Measurements from ENCODE around the gene FHIT. TPM values are rescaled to one million over a fixed set of nuclear protein-coding genes. Genes with fewer than 3 reads are reported as not detected.

FHIT gene
- total RNA-seq, 4 donors from 2014 or later, result 4.6 to 6.1 (median 5.7) TPM

DNA sequence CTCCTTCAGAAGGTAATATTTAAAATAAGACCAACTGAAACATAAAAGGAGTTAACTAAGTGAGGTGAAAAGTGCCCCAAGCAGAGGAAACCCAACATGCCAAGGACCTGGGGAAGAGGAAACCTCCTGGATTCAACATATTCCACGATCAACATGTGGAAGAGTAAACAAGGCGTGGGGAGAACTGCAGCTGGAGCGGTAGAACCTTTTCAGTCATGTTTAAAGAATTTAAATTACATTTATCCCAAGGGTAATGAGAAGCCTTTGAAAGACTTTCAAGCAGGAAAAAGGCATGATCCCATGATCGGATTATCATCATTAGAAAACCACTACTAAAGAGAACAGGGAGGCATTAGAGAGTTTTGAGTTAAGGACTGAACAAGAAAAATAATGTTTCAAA lies 330.7 kb downstream of the FHIT start:
- Histone ChIP-seq H3K27me3 (no peaks in the 10 kb centered on the region), H3K27ac (replicated peaks in 1 of 4) (no peak overlapping the region), H3K4me1 (no peaks in the 10 kb centered on the region), H3K4me3 (no peak overlapping the region), H3K36me3 (no peaks in the 10 kb centered on the region), H3K9me3 (peaks cover 0 to 7% (median 0%) of the 10 kb centered on the region in 4 donors)
- intact Hi-C loops (cut with DNase I), result no loop called here
- TF ChIP-seq, protein P1, sequence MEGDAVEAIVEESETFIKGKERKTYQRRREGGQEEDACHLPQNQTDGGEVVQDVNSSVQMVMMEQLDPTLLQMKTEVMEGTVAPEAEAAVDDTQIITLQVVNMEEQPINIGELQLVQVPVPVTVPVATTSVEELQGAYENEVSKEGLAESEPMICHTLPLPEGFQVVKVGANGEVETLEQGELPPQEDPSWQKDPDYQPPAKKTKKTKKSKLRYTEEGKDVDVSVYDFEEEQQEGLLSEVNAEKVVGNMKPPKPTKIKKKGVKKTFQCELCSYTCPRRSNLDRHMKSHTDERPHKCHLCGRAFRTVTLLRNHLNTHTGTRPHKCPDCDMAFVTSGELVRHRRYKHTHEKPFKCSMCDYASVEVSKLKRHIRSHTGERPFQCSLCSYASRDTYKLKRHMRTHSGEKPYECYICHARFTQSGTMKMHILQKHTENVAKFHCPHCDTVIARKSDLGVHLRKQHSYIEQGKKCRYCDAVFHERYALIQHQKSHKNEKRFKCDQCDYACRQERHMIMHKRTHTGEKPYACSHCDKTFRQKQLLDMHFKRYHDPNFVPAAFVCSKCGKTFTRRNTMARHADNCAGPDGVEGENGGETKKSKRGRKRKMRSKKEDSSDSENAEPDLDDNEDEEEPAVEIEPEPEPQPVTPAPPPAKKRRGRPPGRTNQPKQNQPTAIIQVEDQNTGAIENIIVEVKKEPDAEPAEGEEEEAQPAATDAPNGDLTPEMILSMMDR (IDR thresholded peaks at IDR 0.05), result no peak
- no peak for TF ChIP-seq POLR2A (IDR thresholded peaks at IDR 0.05; ENCODE audit: low read depth)
- no peak for TF ChIP-seq EP300 (IDR thresholded peaks at IDR 0.05)
- no peak for TF ChIP-seq POLR2AphosphoS5 (IDR thresholded peaks at IDR 0.05)
- DNase-seq (ENCODE audit: extremely low spot score), result no peak
- WGBS, result 66% methylated on average over 4 of the region's 4 CpGs

- peaks cover 0 to 7% (median 0%) of the 10 kb centered on the region in 4 donors for H3K9me3 ChIP-seq
- H3K27me3 ChIP-seq, result no peaks in the 10 kb centered on the region
- intact Hi-C loops (cut with DNase I), result no loop called here
- TF ChIP-seq, protein P1 (IDR thresholded peaks at IDR 0.05), result no peak
- TF ChIP-seq POLR2A (IDR thresholded peaks at IDR 0.05; ENCODE audit: low read depth) (no peak), POLR2AphosphoS5 (IDR thresholded peaks at IDR 0.05) (no peak), EP300 (IDR thresholded peaks at IDR 0.05) (no peak)
- H3K27ac ChIP-seq (replicated peaks in 1 of 4), result no peak overlapping the region
- H3K4me1 ChIP-seq, result no peaks in the 10 kb centered on the region
- H3K4me3 ChIP-seq, result no peak overlapping the region
- no peak for DNase-seq (ENCODE audit: extremely low spot score)
- no peaks in the 10 kb centered on the region for H3K36me3 ChIP-seq
- 98% methylated on average over 2 of the region's 2 CpGs for WGBS
Measured at GRCh38 chr3:60919296-60919695, 332.0 kb downstream of the FHIT start.

DNA sequence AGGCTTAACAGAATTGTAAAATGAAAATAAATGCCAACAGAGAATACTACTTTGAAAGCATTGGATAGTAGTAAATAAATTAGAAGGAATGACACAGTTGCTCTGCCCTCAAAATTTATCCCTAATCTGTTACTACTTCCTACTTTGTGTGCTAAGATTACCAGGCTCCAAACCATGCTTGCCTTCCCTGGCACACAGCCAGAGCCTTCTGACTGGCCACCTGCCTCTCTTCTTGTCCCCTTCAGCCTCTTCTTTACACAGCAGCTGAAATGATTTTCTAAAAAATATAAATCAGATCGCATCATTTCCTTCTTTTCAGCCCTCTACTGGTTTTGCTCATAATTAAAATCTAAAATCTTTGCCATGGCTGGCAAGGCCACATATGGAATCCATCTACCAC lies 334.1 kb downstream of the FHIT start:
- H3K27ac ChIP-seq (replicated peaks in 1 of 4), result no peak overlapping the region
- TF ChIP-seq POLR2AphosphoS5 (IDR thresholded peaks at IDR 0.05), result no peak
- no peak for TF ChIP-seq EP300 (IDR thresholded peaks at IDR 0.05)
- no peak for TF ChIP-seq POLR2A (IDR thresholded peaks at IDR 0.05; ENCODE audit: low read depth)
- TF ChIP-seq, protein P1 (IDR thresholded peaks at IDR 0.05), result no peak
- H3K4me3 ChIP-seq, result no peak overlapping the region
- no peak for DNase-seq (ENCODE audit: extremely low spot score)
- WGBS, result 45% methylated on average over 1 of the region's 1 CpG
- H3K4me1 ChIP-seq, result no peaks in the 10 kb centered on the region
- no peaks in the 10 kb centered on the region for H3K36me3 ChIP-seq
- H3K9me3 ChIP-seq, result no peaks in the 10 kb centered on the region
- H3K27me3 ChIP-seq, result no peaks in the 10 kb centered on the region
- intact Hi-C loops (cut with DNase I), result no loop called here

GRCh38 chr3:60916546-60916945 lies 334.7 kb downstream of the FHIT start:
- no peak for DNase-seq (ENCODE audit: extremely low spot score)
- no peak for TF ChIP-seq EP300 (IDR thresholded peaks at IDR 0.05)
- TF ChIP-seq POLR2A (IDR thresholded peaks at IDR 0.05; ENCODE audit: low read depth), result no peak
- TF ChIP-seq, protein P1 (IDR thresholded peaks at IDR 0.05), result no peak
- no peak for TF ChIP-seq POLR2AphosphoS5 (IDR thresholded peaks at IDR 0.05)
- Histone ChIP-seq H3K27me3 (no peaks in the 10 kb centered on the region), H3K36me3 (no peaks in the 10 kb centered on the region), H3K9me3 (no peaks in the 10 kb centered on the region), H3K4me3 (no peak overlapping the region), H3K4me1 (no peaks in the 10 kb centered on the region), H3K27ac (replicated peaks in 1 of 4) (no peak overlapping the region)
- 62% methylated on average over 4 of the region's 4 CpGs for WGBS
- intact Hi-C loops (cut with DNase I), result no loop called here

GRCh38 chr3:60913474-60913873 lies 337.8 kb downstream of the FHIT start:
- no peaks in the 10 kb centered on the region for H3K27me3 ChIP-seq
- WGBS, result 92% methylated on average over 1 of the region's 1 CpG

More at GRCh38 chr3:60913474-60913873, 337.8 kb downstream of the FHIT start:
- DNase-seq (ENCODE audit: extremely low spot score), result no peak
- intact Hi-C loops (cut with DNase I), result no loop called here
- Histone ChIP-seq H3K4me1 (no peaks in the 10 kb centered on the region), H3K4me3 (no peak overlapping the region), H3K36me3 (no peaks in the 10 kb centered on the region), H3K27ac (replicated peaks in 1 of 4) (no peak overlapping the region), H3K9me3 (no peaks in the 10 kb centered on the region)
- TF ChIP-seq EP300 (IDR thresholded peaks at IDR 0.05) (no peak), POLR2A (IDR thresholded peaks at IDR 0.05; ENCODE audit: low read depth) (no peak), POLR2AphosphoS5 (IDR thresholded peaks at IDR 0.05) (no peak)
- TF ChIP-seq, protein P1 (IDR thresholded peaks at IDR 0.05), result no peak

Data from esophagus muscularis mucosa (tissue), 4 donors.